DMS79 treated with DMSO at 0.1 percent for 48 hours (cell line): Measurements from ENCODE around the gene ASIC3.
"Not testable (repeated sequence)": the region's sequence is repeated elsewhere in the genome, so short reads cannot be mapped to it uniquely, and the experiment has no call there.

Source experiments
- DNase-seq: peaks from one replicate; lab custom pipeline; 2025; lab: John Stamatoyannopoulos, UW

The ASIC3 gene

DNA sequence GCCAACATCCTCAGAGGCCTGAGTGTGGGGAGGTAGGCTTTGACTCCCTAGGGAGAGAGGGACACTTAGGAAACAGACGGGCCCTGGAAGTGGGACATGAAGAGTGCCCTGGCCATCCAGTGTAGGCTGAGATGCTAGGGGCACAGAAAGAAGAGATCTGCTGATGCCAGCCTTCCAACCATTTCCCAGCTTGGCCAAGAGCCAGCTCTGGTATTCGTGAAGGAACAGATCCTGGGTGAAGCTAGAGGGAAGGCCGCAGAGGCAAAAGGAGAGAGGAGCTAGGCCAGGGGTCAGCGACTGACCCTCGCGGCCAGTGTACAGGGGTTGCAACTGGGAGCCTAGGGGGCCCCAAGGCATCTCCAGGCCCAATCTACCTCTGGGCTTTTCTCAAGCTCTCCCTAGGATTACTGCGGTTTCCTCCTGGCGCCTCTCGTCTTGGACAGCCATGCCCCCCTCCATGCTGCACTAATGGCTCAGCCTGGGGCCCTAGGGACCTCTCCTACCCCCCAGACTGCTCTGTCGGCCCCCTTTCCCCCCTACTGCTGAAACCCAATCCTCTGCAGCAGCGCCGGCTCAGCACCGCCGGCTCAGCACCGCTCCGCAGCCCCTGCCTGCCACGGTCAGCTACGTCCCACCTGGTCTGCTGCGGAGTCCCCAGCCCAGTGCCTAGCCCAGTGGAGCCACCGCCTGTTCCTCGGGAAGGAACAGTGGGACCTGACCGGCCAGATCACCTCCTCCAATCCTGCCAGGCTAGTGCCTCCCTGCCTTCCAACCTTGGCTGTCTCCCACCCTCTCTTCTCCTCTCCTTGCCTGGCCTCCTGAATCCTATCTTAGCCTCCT is at the start of gene ASIC3:
ASIC3 (plus strand) TSS at position 556 of the 840 bp plus-strand sequence. CDS start 355 bp downstream, outside the sequence.
- DNase-seq: no peak

DNA sequence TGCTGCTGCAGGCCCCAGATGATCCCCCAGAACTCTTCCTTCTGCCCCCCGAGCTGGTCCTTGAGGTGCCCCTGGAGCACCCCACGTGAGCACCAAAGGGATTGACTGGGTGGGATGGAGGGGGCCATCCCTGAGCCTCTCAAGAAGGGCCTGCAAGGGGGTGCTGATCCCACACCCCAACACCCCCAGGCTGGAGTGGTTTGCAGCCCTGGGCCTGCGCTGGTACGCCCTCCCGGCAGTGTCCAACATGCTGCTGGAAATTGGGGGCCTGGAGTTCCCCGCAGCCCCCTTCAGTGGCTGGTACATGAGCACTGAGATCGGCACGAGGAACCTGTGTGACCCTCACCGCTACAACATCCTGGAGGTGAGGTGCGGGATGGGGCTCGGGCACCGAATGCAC is 49.3 kb upstream of the ASIC3 start:
- no peak for DNase-seq

DNA sequence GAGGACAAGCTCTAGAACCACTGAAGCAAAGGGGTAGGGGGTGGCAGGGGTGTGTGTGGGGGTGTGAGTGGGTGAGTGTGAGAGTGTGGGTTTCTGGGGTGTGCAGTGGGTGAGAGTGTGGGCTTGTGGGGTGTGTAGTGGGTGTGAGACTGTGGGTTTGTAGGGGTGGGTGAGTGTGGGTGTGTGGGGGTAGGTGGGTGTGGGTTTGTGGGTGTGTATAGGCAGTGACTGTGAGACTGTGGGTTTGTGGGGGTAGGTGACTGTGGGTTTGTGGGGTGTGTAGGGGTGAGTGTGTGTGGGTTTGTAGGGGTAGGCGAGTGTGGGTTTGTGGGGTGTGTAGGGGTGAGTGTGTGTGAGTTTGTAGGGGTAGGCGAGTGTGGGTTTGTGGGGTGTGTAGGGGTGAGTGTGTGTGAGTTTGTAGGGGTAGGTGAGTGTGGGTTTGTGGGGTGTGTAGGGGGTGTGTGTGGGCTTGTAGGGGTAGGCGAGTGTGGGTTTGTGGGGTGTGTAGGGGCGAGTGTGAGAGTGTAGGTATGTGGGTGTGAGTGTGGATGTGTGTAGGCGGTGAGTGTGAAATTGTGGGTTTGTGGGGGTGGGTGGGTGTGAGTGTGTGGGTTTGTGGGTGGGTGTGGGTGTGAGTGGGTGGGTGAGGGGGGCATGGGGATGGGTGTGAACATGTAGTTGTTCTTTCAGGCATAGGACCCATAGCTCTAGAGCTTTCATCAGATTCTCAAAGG is 48.7 kb upstream of the ASIC3 start:
- DNase-seq: no peak

DNA sequence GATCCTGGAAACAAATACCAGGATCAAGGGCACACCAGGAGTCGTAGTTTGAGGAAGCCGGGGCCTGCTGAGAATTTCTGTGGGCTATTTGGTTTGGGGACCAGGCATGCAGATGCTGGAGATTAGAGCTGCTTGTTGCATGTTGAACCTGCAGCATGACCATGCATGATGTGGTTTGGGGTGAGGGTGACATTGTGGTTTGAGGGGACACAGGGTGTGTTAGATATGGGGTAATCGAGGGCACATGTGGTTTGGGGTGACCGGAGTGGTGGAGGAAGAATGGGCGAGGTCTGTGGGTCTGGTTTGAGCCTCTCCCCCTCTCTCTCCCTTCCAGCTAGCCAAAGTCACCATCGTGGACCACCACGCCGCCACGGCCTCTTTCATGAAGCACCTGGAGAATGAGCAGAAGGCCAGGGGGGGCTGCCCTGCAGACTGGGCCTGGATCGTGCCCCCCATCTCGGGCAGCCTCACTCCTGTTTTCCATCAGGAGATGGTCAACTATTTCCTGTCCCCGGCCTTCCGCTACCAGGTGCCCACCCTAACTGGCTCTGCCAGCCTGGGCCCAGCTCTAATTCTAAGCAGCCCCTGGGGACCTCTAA is 47.3 kb upstream of the ASIC3 start:
- no peak for DNase-seq

DNA sequence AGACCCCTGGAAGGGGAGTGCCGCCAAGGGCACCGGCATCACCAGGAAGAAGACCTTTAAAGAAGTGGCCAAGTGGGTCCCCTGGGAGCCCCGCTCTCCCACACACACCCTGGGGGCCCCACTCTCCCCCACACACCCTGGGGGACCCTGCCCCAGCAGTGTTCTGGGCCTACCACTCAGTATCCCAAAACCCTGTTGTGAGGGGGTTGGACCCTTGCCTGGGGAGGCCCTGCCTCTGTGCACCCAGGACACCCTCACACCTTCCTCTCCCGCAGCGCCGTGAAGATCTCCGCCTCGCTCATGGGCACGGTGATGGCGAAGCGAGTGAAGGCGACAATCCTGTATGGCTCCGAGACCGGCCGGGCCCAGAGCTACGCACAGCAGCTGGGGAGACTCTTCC is 46.8 kb upstream of the ASIC3 start:
- DNase-seq: no peak

DNA sequence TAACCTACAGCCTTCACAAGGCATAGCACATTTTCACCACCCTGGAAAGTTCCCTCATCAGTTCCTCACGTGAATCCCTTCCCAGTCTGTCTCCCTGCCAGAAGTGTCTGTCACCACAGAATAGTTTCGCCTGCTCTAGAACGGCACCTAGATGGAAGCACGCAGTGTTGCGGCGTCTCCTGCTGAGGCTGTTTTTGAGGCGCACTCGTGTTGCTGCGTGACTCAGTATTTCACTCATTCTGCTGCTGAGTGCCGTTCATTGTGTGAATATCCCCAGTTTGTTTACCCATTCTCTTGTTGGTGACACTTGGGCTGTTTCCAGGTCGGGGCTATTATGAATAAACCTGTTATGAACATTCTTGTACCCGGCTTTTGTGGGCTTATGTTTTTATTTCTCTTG is 44.8 kb upstream of the ASIC3 start:
- no peak for DNase-seq

DNA sequence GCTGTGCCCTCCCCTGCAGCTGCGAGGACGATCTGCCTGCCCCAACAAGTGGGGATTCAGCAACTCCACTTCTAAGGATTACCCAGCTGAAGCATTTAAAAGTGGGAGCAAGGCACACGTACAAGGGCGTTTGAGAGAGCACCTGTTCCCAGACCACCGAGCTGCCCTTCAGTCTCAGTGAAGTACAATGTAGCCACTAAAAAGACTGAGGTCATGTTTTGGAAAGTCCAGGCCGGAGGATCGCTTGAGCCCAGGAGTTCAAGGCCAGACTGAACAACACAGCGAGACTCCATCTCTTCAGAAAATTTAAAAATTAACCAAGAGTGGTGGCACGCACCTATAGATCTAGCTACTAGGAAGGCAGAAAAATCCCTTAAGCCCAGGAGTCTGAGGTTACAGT is 42.8 kb upstream of the ASIC3 start:
- no peak for DNase-seq

DNA sequence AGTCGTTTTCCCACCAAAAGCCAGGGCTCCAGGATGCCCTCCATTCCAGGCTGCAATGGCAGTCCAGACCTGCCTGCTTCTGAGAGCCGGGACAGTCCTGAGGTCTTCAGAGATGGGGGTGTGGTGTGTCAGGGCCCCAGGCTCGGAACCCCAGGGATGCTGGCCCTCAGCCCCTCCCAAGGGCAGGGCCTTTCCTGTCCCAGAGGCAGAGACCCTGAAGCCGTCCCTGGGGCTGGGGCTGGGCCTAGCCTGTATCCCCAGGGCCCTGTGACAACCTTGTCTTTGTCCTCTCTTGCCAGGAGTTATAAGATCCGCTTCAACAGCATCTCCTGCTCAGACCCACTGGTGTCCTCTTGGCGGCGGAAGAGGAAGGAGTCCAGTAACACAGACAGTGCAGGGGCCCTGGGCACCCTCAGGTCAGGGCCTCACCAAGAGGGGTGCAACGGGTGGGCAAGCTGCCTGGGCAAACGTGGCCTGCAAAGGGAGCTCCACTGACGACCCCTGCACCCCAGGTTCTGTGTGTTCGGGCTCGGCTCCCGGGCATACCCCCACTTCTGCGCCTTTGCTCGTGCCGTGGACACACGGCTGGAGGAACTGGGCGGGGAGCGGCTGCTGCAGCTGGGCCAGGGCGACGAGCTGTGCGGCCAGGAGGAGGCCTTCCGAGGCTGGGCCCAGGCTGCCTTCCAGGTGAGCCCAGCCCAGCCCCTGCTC is 41.6 kb upstream of the ASIC3 start:
- no peak for DNase-seq

DNA sequence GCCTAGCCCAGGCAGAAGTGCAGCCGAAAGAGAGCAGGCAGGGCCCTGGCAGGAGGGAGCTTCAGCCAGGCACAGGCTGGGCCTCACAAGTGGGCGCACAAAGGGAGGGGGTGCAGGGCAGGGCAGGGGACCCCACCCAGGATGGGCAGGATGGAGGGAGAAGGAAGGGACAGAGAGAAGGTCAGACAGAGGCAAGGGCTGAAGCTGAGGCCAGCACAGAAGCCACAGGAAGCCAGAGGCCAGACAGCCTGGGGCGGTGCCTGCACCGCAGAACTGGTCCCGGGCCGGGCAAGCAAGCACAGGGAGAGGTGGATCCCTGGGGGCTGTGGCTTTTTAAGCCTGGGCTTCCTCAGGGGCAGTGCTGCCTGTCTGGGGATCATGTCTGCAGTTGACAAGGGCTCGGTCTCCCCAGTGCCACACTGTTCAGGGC is 40.8 kb upstream of the ASIC3 start:
- no peak for DNase-seq

DNA sequence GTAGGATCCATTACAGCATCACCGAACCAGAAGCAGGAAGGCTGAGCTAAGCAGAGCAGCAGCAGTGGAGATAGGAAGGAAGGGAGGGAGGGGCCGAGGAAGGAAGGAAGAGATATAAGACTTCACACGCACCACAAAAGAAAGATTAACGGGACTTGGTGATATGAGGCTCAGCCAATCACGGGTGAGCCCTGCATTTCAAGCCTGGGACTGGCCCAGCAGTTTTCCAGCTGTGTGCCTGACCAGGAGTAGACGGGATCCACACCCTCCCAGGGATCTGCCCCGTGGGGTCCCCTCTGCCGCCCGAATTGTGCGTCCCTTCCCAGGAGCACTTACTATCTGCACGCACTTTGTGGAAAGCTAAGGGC is 40.2 kb upstream of the ASIC3 start:
- no peak for DNase-seq

DNA sequence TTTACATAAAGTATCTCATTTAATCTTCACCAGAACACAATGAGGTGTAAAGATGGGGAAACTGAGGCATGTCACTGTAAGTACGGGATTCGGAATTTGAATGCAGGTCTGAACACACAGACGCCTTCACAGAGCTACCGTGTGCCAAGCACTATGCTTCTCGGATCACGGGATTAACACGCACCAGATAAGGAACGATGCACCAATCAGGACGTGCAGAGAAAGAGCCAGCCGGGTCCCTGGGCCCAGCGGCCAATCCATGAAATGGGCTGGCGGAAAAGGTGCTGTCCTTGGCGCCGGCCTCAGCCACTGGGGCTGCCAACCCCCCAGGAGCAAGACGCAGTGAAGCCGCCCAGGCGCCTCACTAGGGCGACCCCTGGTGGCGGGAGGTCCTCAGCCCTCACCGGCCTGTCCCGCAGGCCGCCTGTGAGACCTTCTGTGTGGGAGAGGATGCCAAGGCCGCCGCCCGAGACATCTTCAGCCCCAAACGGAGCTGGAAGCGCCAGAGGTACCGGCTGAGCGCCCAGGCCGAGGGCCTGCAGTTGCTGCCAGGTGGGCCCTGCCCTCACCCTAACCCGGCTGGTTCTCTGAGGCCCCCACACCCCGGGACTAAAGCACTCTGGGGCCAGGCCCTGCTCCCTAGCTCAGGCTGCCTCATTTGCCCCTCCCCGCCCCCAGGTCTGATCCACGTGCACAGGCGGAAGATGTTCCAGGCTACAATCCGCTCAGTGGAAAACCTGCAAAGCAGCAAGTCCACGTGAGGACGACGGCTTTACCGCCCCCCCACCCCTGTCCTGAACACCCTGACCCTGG is 39.6 kb upstream of the ASIC3 start:
- no peak for DNase-seq

DNA sequence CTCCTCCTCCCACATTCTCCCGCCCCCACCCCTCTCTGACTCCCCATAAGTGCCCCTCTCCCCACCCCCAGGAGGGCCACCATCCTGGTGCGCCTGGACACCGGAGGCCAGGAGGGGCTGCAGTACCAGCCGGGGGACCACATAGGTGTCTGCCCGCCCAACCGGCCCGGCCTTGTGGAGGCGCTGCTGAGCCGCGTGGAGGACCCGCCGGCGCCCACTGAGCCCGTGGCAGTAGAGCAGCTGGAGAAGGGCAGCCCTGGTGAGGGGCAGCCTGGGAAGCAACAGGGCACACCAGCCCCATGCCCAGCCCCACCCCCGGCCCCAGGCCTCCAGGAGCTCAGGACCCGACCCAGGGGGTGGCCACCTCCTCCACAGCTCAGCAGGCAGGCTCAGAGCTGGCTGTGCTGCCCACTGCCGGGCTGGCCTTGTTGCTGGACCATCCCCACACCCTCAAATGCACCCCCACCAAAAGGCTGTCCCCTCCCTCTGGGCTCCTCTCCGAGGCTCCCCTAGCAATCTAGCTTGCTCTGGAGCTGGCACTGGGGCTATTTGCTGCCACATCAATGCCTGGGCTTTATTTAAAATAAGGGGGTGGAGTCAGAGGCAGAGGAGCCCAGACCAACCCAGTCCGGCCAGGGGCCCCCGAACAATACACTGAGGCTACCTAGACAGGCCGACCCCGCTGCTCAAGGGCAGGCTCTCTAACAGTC is 38.8 kb upstream of the ASIC3 start:
- DNase-seq: no peak

DNA sequence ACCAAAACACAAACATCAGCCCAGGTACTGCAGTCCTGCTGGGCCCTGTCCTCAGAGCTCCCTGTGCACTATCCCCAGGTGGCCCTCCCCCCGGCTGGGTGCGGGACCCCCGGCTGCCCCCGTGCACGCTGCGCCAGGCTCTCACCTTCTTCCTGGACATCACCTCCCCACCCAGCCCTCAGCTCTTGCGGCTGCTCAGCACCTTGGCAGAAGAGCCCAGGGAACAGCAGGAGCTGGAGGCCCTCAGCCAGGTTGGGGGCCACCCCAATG is 38.4 kb upstream of the ASIC3 start:
- DNase-seq: no peak

DNA sequence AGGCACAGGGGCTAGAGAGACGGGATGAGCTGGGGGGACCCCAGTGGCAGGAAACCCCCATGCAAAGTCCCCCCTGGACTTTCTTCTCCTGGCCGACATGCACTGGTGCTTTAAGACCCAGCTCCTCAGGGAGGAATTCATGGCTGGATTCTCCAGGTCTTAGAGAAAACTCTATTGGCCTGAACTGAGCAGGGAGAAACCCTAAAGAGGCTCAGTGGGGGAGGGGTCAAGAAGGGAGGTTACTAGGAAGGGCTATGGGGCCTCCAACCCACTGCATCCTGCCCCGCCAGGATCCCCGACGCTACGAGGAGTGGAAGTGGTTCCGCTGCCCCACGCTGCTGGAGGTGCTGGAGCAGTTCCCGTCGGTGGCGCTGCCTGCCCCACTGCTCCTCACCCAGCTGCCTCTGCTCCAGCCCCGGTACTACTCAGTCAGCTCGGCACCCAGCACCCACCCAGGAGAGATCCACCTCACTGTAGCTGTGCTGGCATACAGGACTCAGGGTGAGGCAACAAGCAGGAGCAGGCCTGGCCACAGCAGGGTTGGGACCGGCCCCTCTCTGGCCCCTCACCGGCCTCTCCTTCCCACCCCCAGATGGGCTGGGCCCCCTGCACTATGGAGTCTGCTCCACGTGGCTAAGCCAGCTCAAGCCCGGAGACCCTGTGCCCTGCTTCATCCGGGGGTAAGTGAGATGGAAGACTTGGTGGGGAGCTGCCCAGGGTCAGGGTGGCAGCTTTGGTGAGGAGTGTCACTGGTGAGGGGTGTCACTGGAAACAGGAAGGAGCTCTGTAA is 37.8 kb upstream of the ASIC3 start:
- DNase-seq: no peak

DNA sequence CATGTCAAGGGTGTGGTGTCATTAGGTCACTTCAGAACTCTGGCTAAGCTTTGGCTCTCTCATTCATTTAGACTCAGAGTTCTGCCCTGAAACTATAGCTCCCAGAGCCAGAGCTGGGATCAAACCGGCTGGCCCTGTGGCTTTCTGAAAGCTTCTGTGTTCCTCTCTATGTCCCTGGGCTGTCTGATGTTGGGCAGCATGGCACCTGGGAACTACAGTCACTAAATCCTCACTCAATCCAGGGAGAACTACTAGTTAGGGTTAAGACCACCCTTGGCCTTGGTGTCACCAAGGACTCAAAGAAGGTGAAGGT is 37.3 kb upstream of the ASIC3 start:
- no peak for DNase-seq

DNA sequence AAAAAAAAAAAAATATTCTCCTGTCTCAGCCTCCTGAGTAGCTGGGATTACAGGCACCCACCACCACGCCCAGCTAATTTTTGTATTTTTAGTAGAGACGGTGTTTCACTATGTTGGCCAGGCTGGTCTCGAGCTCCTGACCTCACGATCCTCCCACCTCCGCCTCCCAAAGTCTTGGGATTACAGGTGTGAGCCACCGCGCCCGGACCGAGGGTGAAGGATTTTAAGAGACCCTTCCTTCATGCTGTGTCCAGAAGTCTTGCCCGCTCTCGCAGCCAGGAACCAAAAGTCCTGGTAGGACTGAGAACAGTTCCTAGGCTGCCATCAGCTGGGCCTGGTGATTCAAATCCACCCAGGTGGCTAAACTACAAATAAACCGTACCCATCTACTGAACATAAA is 36.7 kb upstream of the ASIC3 start:
- DNase-seq: not testable (repeated sequence)

DNA sequence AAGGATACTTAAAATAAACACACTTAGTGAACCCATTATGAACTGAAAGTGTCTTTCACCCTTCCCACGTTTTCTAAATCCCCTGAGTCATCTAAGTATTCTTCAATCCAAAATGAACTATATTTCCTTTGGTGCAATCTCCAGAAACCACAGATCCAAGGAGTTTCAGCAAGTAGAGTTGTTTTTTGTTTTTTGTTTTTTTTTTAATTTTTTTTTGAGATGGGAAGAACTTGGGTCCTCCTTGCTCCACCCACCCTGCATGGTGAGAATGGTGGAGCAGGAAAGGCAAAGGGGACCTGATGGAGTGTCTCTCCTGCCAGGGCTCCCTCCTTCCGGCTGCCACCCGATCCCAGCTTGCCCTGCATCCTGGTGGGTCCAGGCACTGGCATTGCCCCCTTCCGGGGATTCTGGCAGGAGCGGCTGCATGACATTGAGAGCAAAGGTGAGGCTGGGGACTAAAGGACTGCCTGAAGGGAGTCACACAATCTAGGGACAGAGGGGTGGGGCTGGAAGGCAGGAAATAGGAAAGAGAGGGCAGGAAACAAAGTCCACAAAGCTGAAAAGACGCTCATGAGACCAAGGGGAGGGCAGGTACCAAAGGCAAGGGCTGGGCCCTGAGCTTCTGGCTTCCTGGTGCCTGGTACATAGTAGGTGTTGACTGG is 36.2 kb upstream of the ASIC3 start:
- DNase-seq: no peak

DNA sequence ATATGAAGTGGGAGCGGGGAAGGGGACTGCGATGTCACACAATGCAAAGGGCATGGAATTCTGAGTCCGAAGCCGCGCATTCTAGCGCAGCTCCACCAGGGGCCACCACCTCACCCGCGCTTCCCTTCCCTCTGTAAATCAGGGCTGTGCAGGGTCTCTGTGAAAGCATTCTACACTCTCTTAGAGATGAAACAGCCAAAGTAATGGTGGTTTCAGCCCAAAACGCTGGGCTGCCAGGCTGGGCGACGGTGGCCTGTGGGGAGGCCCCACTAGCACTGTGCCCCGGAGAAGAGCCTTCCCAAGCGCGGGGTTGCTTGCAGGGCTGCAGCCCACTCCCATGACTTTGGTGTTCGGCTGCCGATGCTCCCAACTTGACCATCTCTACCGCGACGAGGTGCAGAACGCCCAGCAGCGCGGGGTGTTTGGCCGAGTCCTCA is 35.4 kb upstream of the ASIC3 start:
- no peak for DNase-seq

DNA sequence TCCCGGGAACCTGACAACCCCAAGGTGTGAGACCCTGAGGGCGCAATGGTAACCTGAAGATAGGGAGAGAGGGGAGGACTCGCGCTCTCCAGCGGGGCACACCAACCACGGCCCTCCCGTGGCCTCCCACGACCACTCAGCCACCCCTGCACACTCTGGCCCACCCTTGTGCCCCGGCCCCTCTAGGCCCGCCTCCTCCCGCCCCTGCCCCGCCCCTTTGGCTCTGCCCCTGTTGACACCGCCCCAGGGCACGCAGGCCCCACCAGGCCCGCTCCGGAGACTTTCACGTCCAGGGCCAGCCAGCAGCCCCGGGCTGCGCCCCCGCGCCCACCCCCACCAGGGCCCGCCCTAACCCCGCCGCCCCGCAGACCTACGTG is 35.0 kb upstream of the ASIC3 start:
- DNase-seq: no peak
